ENCODE measurements around the gene ABI3BP. TPM values are rescaled to one million over a fixed set of nuclear protein-coding genes. Genes with fewer than 3 reads are reported as not detected.

The ABI3BP gene
- total and polyA plus RNA-seq, 2 experiments from 2014 or later = 6.8 to 30.3 TPM

- no peak for DNase-seq
- Histone ChIP-seq H3K27ac (no peak overlapping the region), H3K9ac (no peak overlapping the region), H3K27me3 (replicated peaks; ENCODE audit: insufficient read depth) (no peaks in the 10 kb centered on the region), H3K79me2 (ENCODE audit: insufficient read depth) (no peaks in the 10 kb centered on the region), H3K9me3 (ENCODE audit: low read depth) (no peaks in the 10 kb centered on the region), H3K36me3 (ENCODE audit: low read depth) (no peaks in the 10 kb centered on the region), H3K4me3 (no peak overlapping the region), H3K9me2 (ENCODE audit: insufficient read depth) (no peaks in the 10 kb centered on the region), H2AFZ (no peak overlapping the region), H3F3A (ENCODE audit: insufficient read depth) (peaks cover 8% of the 10 kb centered on the region), H3K4me2 (ENCODE audit: unreplicated experiment) (no peak overlapping the region), H4K20me1 (ENCODE audit: insufficient read depth) (no peaks in the 10 kb centered on the region), H3K4me1 (ENCODE audit: insufficient read depth) (peaks cover 8% of the 10 kb centered on the region; the same call in 1 of the 2 replicates)
- TF ChIP-seq EZH2phosphoT487 (IDR thresholded peaks at IDR 0.05; ENCODE audit: insufficient read depth, low read depth) (no peak), EZH2 (IDR thresholded peaks at IDR 0.05; ENCODE audit: insufficient read depth, poor library complexity, severe bottlenecking) (no peak)
- in situ Hi-C loops (cut with MboI) = no loop called here
- WGBS, 2 experiments (ENCODE audit: low coverage in 1 of 2, low lambda C conversion rate in 2 of 2, missing lambda C conversion rate in 2 of 2) = 78 to 84% methylated on average over 4 of the region's 4 CpGs
Observed at GRCh38 chr3:100879195-100879810, 113.9 kb downstream of the ABI3BP start.

- no peak for DNase-seq
- H3K36me3 ChIP-seq (ENCODE audit: low read depth) = no peaks in the 10 kb centered on the region
- H4K20me1 ChIP-seq (ENCODE audit: insufficient read depth) = no peaks in the 10 kb centered on the region
- H3K27ac ChIP-seq = no peak overlapping the region
- WGBS, 2 experiments (ENCODE audit: low coverage in 1 of 2, low lambda C conversion rate in 2 of 2, missing lambda C conversion rate in 2 of 2) = 90 to 93% methylated on average over 2 of the region's 2 CpGs
- in situ Hi-C loops (cut with MboI) = no loop called here
- no peaks in the 10 kb centered on the region for H3K9me2 ChIP-seq (ENCODE audit: insufficient read depth)
- H3K9me3 ChIP-seq (ENCODE audit: low read depth) = no peaks in the 10 kb centered on the region
- no peak overlapping the region for H3K4me2 ChIP-seq (ENCODE audit: unreplicated experiment)
- TF ChIP-seq EZH2phosphoT487 (IDR thresholded peaks at IDR 0.05; ENCODE audit: insufficient read depth, low read depth) (no peak), EZH2 (IDR thresholded peaks at IDR 0.05; ENCODE audit: insufficient read depth, poor library complexity, severe bottlenecking) (no peak)
- no peaks in the 10 kb centered on the region for H3K27me3 ChIP-seq (replicated peaks; ENCODE audit: insufficient read depth)
- H2AFZ ChIP-seq = no peak overlapping the region
- no peaks in the 10 kb centered on the region for H3K79me2 ChIP-seq (ENCODE audit: insufficient read depth)
- peaks cover 8% of the 10 kb centered on the region; the same call in 1 of the 2 replicates for H3K4me1 ChIP-seq (ENCODE audit: insufficient read depth)
- H3K4me3 ChIP-seq = no peak overlapping the region
- H3K9ac ChIP-seq = no peak overlapping the region
- H3F3A ChIP-seq (ENCODE audit: insufficient read depth) = peaks cover 8% of the 10 kb centered on the region
Observed at GRCh38 chr3:100877286-100877685, 115.9 kb downstream of the ABI3BP start.

- peak overlapping the region; percentile 13 for H3K4me2 ChIP-seq (ENCODE audit: unreplicated experiment)
- no peaks in the 10 kb centered on the region for H3K9me2 ChIP-seq (ENCODE audit: insufficient read depth)
- H3K27me3 ChIP-seq (replicated peaks; ENCODE audit: insufficient read depth) = no peaks in the 10 kb centered on the region
- in situ Hi-C loops (cut with MboI) = no loop called here
- H3K27ac ChIP-seq = no peak overlapping the region
- DNase-seq = peak; percentile 76
- TF ChIP-seq EZH2phosphoT487 (IDR thresholded peaks at IDR 0.05; ENCODE audit: insufficient read depth, low read depth) (no peak), EZH2 (IDR thresholded peaks at IDR 0.05; ENCODE audit: insufficient read depth, poor library complexity, severe bottlenecking) (no peak)
- no peak overlapping the region for H2AFZ ChIP-seq
- H3K4me3 ChIP-seq = peak overlapping the region; percentile 10; the same call in 1 of the 2 replicates
- H3K9ac ChIP-seq = no peak overlapping the region
- H3K4me1 ChIP-seq (ENCODE audit: insufficient read depth) = peaks cover 5% of the 10 kb centered on the region; the same call in 1 of the 2 replicates
- no peaks in the 10 kb centered on the region for H4K20me1 ChIP-seq (ENCODE audit: insufficient read depth)
- H3K79me2 ChIP-seq (ENCODE audit: insufficient read depth) = no peaks in the 10 kb centered on the region
- 20 to 32% methylated on average over 5 of the region's 5 CpGs for WGBS, 2 experiments (ENCODE audit: low coverage in 1 of 2, low lambda C conversion rate in 2 of 2, missing lambda C conversion rate in 2 of 2)
- H3K9me3 ChIP-seq (ENCODE audit: low read depth) = no peaks in the 10 kb centered on the region
- no peaks in the 10 kb centered on the region for H3K36me3 ChIP-seq (ENCODE audit: low read depth)
- peaks cover 4% of the 10 kb centered on the region; the same call in 1 of the 2 replicates for H3F3A ChIP-seq (ENCODE audit: insufficient read depth)
Observed at GRCh38 chr3:100875239-100875638, 118.0 kb downstream of the ABI3BP start.

DNA sequence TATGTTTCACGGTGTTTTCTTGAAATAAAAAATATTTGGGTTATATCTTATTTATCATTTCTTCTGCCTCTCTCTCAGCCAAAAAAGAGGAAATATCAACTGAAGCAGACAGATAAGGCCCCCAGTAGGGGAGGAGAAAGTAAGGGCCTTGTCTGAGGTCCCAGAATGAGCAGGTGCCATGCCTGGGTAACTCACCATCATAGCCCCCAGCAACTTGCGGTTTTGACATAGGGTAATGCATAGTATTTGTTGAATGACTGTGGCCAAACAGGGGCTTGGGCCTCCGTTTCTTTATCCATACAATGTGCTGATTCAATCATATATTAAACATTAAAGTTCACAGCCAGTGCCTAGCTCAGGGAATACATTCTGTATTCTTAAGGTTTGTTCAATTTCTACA lies 119.6 kb downstream of the ABI3BP start:
- no peaks in the 10 kb centered on the region for H3K9me2 ChIP-seq (ENCODE audit: insufficient read depth)
- H3K9ac ChIP-seq = no peak overlapping the region
- no peaks in the 10 kb centered on the region for H3K27me3 ChIP-seq (replicated peaks; ENCODE audit: insufficient read depth)
- TF ChIP-seq EZH2phosphoT487 (IDR thresholded peaks at IDR 0.05; ENCODE audit: insufficient read depth, low read depth) (no peak), EZH2 (IDR thresholded peaks at IDR 0.05; ENCODE audit: insufficient read depth, poor library complexity, severe bottlenecking) (no peak)
- DNase-seq = no peak
- H4K20me1 ChIP-seq (ENCODE audit: insufficient read depth) = no peaks in the 10 kb centered on the region
- H3K4me3 ChIP-seq = no peak overlapping the region
- in situ Hi-C loops (cut with MboI) = no loop called here
- H3F3A ChIP-seq (ENCODE audit: insufficient read depth) = peaks cover 7% of the 10 kb centered on the region; the same call in 1 of the 2 replicates
- H3K27ac ChIP-seq = no peak overlapping the region
- peaks cover 12% of the 10 kb centered on the region for H3K4me1 ChIP-seq (ENCODE audit: insufficient read depth)
- no peak overlapping the region for H2AFZ ChIP-seq
- H3K79me2 ChIP-seq (ENCODE audit: insufficient read depth) = no peaks in the 10 kb centered on the region
- no peaks in the 10 kb centered on the region for H3K9me3 ChIP-seq (ENCODE audit: low read depth)
- H3K4me2 ChIP-seq (ENCODE audit: unreplicated experiment) = no peak overlapping the region
- no peaks in the 10 kb centered on the region for H3K36me3 ChIP-seq (ENCODE audit: low read depth)
- WGBS, 2 experiments (ENCODE audit: low coverage in 1 of 2, low lambda C conversion rate in 2 of 2, missing lambda C conversion rate in 2 of 2) = 87 to 90% methylated on average over 3 of the region's 3 CpGs

Data from GM23248 (cell line).